RWPE1 (cell line): ENCODE data around the gene HMGCS2.

ENCODE experiments used
- CTCF ChIA-PET: fragments of 350-600 bp; sonication (Branson Sonifier 250); formaldehyde crosslinking; extraction: SDS; loops from one replicate; lab custom pipeline; 2021; lab: Yijun Ruan, JAX
- POLR2A ChIA-PET: fragments of 400-600 bp; formaldehyde crosslinking; extraction: SDS; loops from one replicate; lab custom pipeline; 2020; ENCODE audit warnings: antibody characterized with exemption; ENCODE audit not compliant: low non-redundant PET; lab: Yijun Ruan, JAX
- DNase-seq: peaks from one replicate; pipeline ENCODE4 v3.0.0; 2012; ENCODE audit warnings: low spot score
- H3K27ac ChIP-seq: fragments of 450-650 bp; 2 replicates; pipeline ENCODE4 v1.5.1; 2017
- TF ChIP-seq, protein P1 (sequence below): fragments of 450-650 bp; conservative IDR thresholded peaks from 2 replicates; pipeline ENCODE4 v1.5.1; 2017; ENCODE audit warnings: low read depth, mild to moderate bottlenecking

The HMGCS2 gene

DNA sequence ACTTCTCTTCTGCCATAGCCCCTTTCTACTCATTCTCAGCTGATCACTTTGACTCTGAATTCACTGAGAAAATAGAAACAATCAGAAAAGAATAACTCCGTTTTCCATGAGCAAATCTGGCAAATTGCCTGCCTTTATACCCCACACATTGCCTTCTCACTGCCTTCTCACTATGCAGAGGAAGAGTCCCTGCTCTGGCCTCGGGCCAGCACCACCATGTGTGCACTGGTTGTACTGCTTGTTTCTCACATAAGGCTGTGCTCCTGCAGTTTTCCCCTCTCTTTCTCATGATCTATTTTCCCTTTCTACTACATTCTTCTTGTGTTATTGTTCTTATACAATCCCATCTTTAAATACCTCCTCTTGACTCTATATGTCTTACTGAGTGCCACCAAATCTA, 2.3 kb upstream of the HMGCS2 start:
- ChIA-PET POLR2A (no interaction called here), CTCF (interaction anchor here (0.5 kb wide), 1 partner anchor 21 kb away, joined by 3 read pairs; no protein-coding TSS in a partner anchor)
- TF ChIP-seq, protein P1, sequence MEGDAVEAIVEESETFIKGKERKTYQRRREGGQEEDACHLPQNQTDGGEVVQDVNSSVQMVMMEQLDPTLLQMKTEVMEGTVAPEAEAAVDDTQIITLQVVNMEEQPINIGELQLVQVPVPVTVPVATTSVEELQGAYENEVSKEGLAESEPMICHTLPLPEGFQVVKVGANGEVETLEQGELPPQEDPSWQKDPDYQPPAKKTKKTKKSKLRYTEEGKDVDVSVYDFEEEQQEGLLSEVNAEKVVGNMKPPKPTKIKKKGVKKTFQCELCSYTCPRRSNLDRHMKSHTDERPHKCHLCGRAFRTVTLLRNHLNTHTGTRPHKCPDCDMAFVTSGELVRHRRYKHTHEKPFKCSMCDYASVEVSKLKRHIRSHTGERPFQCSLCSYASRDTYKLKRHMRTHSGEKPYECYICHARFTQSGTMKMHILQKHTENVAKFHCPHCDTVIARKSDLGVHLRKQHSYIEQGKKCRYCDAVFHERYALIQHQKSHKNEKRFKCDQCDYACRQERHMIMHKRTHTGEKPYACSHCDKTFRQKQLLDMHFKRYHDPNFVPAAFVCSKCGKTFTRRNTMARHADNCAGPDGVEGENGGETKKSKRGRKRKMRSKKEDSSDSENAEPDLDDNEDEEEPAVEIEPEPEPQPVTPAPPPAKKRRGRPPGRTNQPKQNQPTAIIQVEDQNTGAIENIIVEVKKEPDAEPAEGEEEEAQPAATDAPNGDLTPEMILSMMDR, result no peak
- H3K27ac ChIP-seq, result no peak overlapping the region
- no peak for DNase-seq

- ChIA-PET CTCF (no interaction called here), POLR2A (no interaction called here)
- DNase-seq, result no peak
- no peak overlapping the region for H3K27ac ChIP-seq
- TF ChIP-seq, protein P1, result no peak
Observed at GRCh38 chr1:119767486-119767885, 1.2 kb downstream of the HMGCS2 start.

GRCh38 chr1:119766374-119766794, 2.3 kb downstream of the HMGCS2 start:
- CTCF ChIA-PET, result no interaction called here
- TF ChIP-seq, protein P1, result no peak
- no peak overlapping the region for H3K27ac ChIP-seq
- POLR2A ChIA-PET, result no interaction called here
- DNase-seq, result no peak

GRCh38 chr1:119764220-119764619, 4.5 kb downstream of the HMGCS2 start:
- TF ChIP-seq, protein P1, result no peak
- no peak for DNase-seq
- ChIA-PET POLR2A (no interaction called here), CTCF (no interaction called here)
- no peak overlapping the region for H3K27ac ChIP-seq

DNA sequence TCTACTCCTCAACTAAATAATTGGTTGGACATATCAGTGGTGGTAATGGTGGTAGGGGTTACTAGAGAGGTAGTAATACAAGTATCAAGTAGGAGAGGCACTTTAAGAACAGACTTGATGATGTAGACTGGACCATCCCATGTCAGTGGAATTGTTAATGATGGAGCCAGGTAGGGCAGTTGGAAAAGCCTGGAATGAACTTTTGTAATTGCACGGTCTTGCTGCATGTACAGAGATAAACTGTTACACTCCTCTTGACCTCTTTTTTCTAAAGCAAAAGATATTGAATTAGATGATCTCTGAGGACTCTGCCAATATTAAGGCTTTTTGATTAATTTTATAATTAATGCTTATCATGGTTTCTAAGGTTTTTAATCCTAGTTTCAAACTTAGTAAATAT, 5.8 kb downstream of the HMGCS2 start:
- H3K27ac ChIP-seq, result no peak overlapping the region
- ChIA-PET CTCF (no interaction called here), POLR2A (no interaction called here)
- no peak for DNase-seq
- TF ChIP-seq, protein P1, result no peak

DNA sequence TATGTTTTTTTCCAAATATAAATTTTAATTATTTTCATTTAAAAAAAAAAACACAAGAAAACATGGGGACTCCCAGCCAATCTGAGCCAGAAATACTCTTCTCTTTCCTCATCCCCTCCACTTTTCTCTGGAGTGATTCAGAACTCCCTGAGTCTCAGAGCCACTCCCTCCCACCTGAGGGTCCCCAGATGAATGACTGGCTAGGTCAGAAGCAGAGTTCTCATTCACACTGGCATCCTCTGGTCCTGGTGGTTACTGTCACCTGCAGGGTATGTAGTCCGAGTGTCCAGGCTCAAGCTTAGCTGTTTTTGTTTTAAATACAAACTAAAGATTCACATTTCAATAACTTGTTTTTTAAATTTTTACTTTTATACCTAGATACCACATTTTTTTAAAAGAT, 6.3 kb downstream of the HMGCS2 start:
- ChIA-PET CTCF (no interaction called here), POLR2A (no interaction called here)
- DNase-seq, result no peak
- no peak overlapping the region for H3K27ac ChIP-seq
- TF ChIP-seq, protein P1, result no peak

DNA sequence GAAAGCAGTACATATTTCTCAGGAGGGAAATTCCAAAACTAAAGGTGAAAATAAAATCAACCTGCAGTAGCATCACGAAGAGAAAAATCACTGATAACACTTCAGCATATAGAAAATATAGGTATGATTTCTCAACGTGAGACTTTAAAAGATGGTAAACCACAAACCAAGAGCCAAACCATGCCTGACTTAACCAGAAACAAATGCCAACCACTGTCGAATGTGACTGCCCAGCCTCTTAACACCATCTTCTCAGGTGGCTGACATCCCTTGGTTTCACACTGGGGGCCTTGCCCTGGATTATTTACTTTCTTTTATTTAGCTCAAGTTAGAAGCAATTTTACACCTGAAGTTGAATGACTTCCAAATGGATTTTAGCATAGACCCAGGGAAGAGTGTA, 10.1 kb downstream of the HMGCS2 start:
- POLR2A ChIA-PET, result no interaction called here
- TF ChIP-seq, protein P1, result no peak
- no peak for DNase-seq
- CTCF ChIA-PET, result no interaction called here
- no peak overlapping the region for H3K27ac ChIP-seq
